Fibroblast of gingiva (primary cell): Measurements from ENCODE around the gene PSMC3IP.
"Not testable (repeated sequence)": the region's sequence is repeated elsewhere in the genome, so short reads cannot be mapped to it uniquely, and the experiment has no call there.

Source experiments
- DNase-seq: peaks from one replicate; pipeline ENCODE4 v3.0.0-alpha.2; 2011; ENCODE audit warnings: low read depth

Gene PSMC3IP

GRCh38 chr17:42577532-42578281, at the start of gene PSMC3IP:
Gene PSMC3IP (minus strand): TSS chr17:42577729. CDS start chr17:42577686, 43 bp downstream.
- DNase-seq: peak; percentile 91

DNA sequence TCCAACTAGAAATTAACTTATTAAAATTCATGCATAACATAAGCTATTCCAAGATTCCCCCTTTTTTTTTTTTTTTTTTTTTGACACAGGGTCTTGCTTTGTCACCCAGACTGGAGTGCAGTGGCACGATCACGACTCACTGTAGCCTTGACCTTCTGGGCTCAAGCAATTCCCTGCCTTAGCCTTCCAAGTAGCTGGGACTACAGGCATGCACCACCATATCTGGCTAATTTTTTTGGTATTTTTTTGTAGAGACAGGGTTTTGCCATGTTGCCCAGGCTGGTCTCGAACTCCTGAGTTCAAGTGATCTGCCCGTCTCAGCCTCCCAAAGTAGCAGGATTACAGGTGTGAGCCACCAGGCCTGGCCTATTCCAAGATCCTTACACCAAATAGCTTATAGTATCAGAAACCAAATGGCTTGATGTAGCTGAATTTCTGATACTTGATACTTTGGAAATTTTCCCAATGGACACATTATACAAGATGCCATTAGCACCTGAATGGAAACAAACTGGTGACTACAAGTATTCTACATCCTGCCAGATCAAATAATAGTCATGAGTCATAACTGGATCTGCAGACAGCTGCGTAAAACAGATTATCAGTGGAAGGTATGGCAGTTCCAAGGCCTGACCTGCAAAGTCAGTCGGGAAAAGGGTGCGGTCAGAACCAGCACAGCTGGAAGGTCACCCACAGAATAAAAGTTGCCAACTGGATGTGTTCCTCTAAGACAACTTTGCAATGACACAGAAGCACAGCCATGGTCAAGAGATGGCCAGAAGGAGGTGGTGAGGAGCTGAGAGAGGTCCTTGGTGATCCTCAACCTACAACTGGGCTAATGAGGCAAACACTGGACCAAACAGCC, 46.4 kb upstream of the PSMC3IP start:
- DNase-seq: no peak

DNA sequence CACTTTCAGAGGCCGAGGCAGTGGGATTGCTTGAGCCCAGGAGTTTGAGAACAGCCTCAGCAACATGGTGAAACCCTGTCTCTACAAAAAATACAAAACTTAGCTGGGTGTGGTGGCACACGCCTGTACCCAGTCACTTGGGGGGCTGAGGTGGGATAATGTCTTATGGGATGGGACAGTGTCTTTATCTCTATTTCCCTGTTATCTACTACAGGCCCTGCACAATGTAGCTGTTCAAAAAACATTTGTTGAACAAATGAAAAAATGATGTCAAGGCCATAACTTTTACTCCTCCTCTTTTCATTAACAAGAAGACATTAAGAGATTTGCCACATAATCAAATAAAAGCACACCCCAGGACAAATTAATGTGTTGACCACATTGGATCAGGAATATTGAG, 45.7 kb upstream of the PSMC3IP start:
- no peak for DNase-seq

- DNase-seq: not testable (repeated sequence)
Observed at GRCh38 chr17:42621987-42622386, 44.5 kb upstream of the PSMC3IP start.

DNA sequence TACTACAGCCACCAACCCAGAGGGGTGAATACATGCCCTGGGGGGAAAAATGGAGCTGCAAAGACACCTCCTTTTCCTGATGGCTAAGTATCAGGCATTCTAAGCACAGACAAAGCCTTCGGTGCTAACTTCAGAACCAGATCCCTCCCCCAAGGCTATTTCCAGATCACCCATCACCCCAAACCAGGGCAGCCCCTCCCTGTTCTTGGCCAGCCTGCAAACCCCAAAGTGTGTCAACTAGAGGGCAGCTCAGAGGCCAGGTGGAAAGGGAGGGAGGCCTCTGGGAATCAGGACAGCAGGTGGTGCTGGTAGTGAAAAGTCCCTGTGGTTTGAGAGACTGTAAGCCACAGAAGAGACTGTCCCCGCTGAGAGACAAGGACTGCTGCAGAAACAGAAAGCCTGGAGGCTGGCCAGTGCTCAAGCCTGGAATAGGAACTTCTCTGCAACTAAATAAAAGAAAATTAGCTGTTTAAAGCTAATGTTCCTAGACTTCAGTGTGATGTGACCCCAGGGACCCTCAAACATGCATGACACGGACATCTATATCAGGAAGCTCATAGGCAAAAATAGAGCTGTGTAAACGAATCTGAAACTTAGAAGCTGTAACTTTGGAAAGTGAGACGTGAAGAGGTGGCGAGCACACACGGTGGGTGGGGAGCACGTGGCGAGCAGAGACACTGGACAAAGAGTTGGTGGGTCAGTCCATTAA, 41.1 kb upstream of the PSMC3IP start:
- no peak for DNase-seq

GRCh38 chr17:42617956-42618431, 40.5 kb upstream of the PSMC3IP start:
- DNase-seq: no peak

- DNase-seq: no peak
Observed at GRCh38 chr17:42613699-42614295, 36.3 kb upstream of the PSMC3IP start.

- no peak for DNase-seq
Observed at GRCh38 chr17:42612013-42612412, 34.5 kb upstream of the PSMC3IP start.

DNA sequence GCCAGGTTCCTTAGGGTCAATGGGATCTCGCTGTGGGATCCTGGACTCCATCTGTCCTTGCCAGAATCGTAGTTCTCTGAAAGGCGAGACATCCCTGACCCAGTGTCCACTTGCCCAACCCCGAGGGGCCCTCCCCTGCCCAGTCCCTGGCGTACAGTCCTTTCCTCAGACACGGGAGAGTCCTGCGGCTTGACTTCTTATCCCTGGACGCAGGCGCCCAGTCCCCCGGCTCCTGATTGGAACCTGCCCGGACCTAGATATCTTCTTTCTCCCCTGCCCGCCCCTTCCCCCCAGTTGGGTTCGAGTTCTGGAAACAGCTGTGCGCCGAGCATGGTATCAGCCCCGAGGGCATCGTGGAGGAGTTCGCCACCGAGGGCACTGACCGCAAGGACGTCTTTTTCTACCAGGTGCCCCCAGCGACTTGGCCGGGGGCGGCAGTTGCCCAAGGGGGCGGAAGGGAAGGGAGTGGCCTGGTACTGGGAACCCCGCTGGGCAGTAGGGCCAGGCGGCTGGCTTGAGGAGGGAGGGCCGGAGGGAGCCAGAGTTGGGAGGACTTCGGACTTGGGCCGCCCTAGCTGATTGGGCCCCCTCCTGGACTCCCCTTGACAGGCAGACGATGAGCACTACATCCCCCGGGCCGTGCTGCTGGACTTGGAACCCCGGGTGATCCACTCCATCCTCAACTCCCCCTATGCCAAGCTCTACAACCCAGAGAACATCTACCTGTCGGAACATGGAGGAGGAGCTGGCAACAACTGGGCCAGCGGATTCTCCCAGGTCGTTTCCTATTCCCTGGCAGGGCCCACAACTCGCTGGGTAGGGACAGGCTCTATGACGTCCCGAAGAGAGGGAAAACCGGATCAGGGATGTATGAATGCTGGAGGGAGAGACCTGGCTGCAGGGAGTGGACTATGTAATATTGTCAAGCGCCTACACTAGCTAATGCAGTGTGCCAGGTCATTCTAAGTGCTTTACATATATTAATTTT, 32.6 kb upstream of the PSMC3IP start:
- not testable (repeated sequence) for DNase-seq

DNA sequence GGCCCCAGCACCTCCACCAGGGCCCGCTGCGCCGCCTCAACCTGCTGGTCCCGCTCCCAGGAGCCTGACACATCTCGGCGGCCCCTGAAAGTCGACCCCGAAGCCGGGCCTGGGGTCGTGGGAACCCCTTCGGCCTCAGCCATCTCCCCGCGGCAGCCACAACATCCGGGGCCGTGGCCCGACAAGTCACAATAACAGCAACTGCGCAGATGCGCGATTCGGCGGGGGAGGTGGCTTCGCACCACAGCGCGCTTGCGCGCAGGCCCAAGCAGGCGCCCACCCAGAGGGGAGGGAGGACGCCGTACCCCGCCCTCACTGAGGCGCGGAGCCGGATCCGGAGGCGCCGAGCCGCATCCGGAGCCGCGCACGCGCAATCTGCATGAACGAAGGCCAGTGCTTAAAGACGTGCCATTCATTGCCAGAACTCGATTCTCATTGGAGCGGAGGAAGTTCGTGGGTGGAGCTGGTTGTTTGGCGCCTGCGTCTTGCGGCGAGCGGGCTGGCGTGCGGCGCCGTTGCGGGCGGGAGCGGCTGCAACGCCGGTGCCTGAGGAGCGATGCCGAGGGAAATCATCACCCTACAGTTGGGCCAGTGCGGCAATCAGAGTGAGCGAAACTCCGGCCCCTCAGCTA, 31.8 kb upstream of the PSMC3IP start, which contains the start of the genes RETREG3 and TUBG1:
Gene RETREG3 (minus strand): TSS at position 193 of the 632 bp plus-strand sequence. CDS start 50 bp downstream, at position 143.
Gene TUBG1 (plus strand): TSS at position 502 of the 632 bp plus-strand sequence. CDS start 55 bp downstream, at position 557.
- peak; percentile 99 for DNase-seq

- DNase-seq: no peak
Observed at GRCh38 chr17:42608305-42609181, 31.0 kb upstream of the PSMC3IP start.

- DNase-seq: no peak
Observed at GRCh38 chr17:42607769-42608168, 30.2 kb upstream of the PSMC3IP start.

- DNase-seq: no peak
Observed at GRCh38 chr17:42603318-42603717, 25.8 kb upstream of the PSMC3IP start.

DNA sequence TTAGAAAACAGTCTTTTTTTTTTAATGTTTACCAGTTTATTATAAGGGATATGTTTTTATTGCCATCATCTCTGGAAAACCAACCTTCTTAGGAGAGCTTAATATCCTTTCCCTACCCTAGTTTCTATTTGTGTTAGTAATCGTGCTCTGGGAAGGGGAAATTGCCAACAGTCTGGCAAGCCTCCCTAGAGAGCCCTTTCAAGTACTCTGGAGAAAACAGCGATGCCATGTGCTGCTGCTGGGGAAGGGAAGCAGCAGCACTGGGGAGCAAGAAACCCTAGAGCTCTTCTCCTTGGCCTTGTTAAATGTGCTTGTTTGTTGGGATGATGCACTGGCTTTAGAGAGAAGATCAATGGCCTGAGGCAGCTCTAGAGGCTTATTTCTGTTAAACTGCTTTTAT, 21.4 kb upstream of the PSMC3IP start:
- DNase-seq: peak; percentile 35

GRCh38 chr17:42596386-42596785, 18.9 kb upstream of the PSMC3IP start:
- no peak for DNase-seq

DNA sequence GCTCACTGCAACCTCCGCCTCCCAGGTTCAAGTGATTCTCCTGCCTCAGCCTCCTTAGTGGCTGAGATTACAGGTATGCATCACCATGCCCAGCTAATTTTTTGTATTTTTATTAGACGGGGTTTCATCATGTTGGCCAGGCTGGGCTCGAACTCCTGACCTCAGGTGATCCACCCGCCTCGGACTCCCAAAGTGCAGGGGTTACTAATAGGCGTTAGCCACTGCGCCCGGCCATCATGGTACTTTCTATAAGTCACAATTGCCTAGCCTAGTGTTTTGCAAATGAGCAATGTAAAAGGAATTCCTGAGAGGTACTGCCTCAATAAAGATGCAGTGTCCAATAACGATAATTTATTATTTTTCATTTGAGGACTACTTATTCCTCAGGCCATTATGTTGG, 13.9 kb upstream of the PSMC3IP start:
- no peak for DNase-seq

- DNase-seq: no peak
Observed at GRCh38 chr17:42590886-42591285, 13.4 kb upstream of the PSMC3IP start.

DNA sequence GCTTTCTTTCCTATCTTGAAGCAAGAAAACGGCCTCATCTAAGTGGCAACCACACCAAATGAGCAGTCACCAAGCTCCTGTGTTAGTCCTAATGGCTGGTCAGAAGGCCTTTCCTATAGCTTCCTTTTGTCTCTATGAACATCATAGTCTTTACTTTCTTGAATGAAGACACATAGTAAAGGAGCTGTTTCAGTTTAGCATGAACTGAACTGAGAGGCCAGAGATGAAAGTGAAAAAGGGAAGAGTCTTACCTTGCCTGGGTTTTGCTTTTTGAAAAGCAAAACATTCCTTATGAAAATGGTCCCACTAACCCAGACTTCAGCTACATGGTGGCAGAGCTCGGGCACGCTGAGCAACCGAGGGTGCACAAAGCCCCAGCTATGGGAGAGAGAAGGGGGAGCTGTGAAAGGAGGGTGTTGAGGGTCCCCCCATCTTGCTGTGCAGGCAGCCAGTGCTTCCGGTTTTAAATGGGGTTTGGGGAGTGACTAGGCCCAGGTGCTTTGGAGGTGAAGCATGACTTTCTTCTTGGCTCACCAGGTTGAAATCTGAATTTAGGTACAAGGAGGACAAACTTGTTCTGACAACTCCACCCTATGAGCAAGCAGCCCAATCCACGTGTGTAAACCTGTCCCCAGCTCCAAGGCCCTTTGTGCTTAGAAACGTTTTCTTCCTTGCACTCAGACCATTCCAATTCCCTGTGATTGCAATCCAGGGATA, 9.1 kb upstream of the PSMC3IP start:
- DNase-seq: no peak
